ENCODE data around the gene SMO.

SMO gene

GRCh38 chr7:129205987-129206785 lies 17.8 kb downstream of the SMO start:
- H3K9me2 ChIP-seq (ENCODE audit: low read depth, low read length): no peaks in the 10 kb centered on the region
- TF ChIP-seq CTCF (IDR thresholded peaks at IDR 0.05; ENCODE audit: low read length) (no peak), EZH2 (IDR thresholded peaks at IDR 0.05; ENCODE audit: borderline replicate concordance, low read length) (no peak)
- H3K4me3 ChIP-seq (ENCODE audit: low read depth, low read length, poor library complexity, severe bottlenecking): no peak overlapping the region
- no peaks in the 10 kb centered on the region for H3F3A ChIP-seq (ENCODE audit: insufficient read depth, low read length)
- no peaks in the 10 kb centered on the region for H3K36me3 ChIP-seq (ENCODE audit: insufficient read depth, low read length)
- no peak overlapping the region for H3K9ac ChIP-seq (ENCODE audit: low read length)
- H2AFZ ChIP-seq (ENCODE audit: low read length): no peak overlapping the region
- H3K79me2 ChIP-seq (ENCODE audit: insufficient read depth, low read length): no peaks in the 10 kb centered on the region
- no peak overlapping the region for H3K4me2 ChIP-seq (ENCODE audit: low read length)
- peaks cover 9% of the 10 kb centered on the region; the same call in 1 of the 2 replicates for H3K27me3 ChIP-seq (ENCODE audit: insufficient read depth, low read length)
- H3K9me3 ChIP-seq (ENCODE audit: low read length): no peaks in the 10 kb centered on the region
- H3K27ac ChIP-seq (ENCODE audit: low read depth, low read length, poor library complexity, severe bottlenecking): no peak overlapping the region
- peaks cover 5% of the 10 kb centered on the region for H3K4me1 ChIP-seq (ENCODE audit: insufficient read depth, low read length, severe bottlenecking)
- H4K20me1 ChIP-seq (ENCODE audit: insufficient read depth, low read length): no peaks in the 10 kb centered on the region

- Histone ChIP-seq H3K4me3 (ENCODE audit: low read depth, low read length, poor library complexity, severe bottlenecking) (no peak overlapping the region), H3K9ac (ENCODE audit: low read length) (no peak overlapping the region), H4K20me1 (ENCODE audit: insufficient read depth, low read length) (no peaks in the 10 kb centered on the region), H3F3A (ENCODE audit: insufficient read depth, low read length) (no peaks in the 10 kb centered on the region), H3K27ac (ENCODE audit: low read depth, low read length, poor library complexity, severe bottlenecking) (no peak overlapping the region), H3K79me2 (ENCODE audit: insufficient read depth, low read length) (no peaks in the 10 kb centered on the region), H3K27me3 (ENCODE audit: insufficient read depth, low read length) (peaks cover under 1% of the 10 kb centered on the region; the same call in 1 of the 2 replicates), H3K9me2 (ENCODE audit: low read depth, low read length) (no peaks in the 10 kb centered on the region), H3K4me1 (ENCODE audit: insufficient read depth, low read length, severe bottlenecking) (peaks cover 17% of the 10 kb centered on the region), H2AFZ (ENCODE audit: low read length) (no peak overlapping the region), H3K4me2 (ENCODE audit: low read length) (no peak overlapping the region), H3K9me3 (ENCODE audit: low read length) (no peaks in the 10 kb centered on the region), H3K36me3 (ENCODE audit: insufficient read depth, low read length) (no peaks in the 10 kb centered on the region)
- TF ChIP-seq EZH2 (IDR thresholded peaks at IDR 0.05; ENCODE audit: borderline replicate concordance, low read length): no peak
- no peak for TF ChIP-seq CTCF (IDR thresholded peaks at IDR 0.05; ENCODE audit: low read length)
These were observed 20.2 kb downstream of the SMO start for GRCh38 chr7:129208667-129209066.

- H3K9me3 ChIP-seq (ENCODE audit: low read length): no peaks in the 10 kb centered on the region
- H2AFZ ChIP-seq (ENCODE audit: low read length): no peak overlapping the region
- H3K36me3 ChIP-seq (ENCODE audit: insufficient read depth, low read length): no peaks in the 10 kb centered on the region
- H3K4me2 ChIP-seq (ENCODE audit: low read length): no peak overlapping the region
- no peaks in the 10 kb centered on the region for H3F3A ChIP-seq (ENCODE audit: insufficient read depth, low read length)
- H3K79me2 ChIP-seq (ENCODE audit: insufficient read depth, low read length): no peaks in the 10 kb centered on the region
- no peak overlapping the region for H3K9ac ChIP-seq (ENCODE audit: low read length)
- H4K20me1 ChIP-seq (ENCODE audit: insufficient read depth, low read length): no peaks in the 10 kb centered on the region
- H3K27ac ChIP-seq (ENCODE audit: low read depth, low read length, poor library complexity, severe bottlenecking): no peak overlapping the region
- H3K9me2 ChIP-seq (ENCODE audit: low read depth, low read length): no peaks in the 10 kb centered on the region
- H3K27me3 ChIP-seq (ENCODE audit: insufficient read depth, low read length): no peaks in the 10 kb centered on the region
- no peak overlapping the region for H3K4me3 ChIP-seq (ENCODE audit: low read depth, low read length, poor library complexity, severe bottlenecking)
- TF ChIP-seq EZH2 (IDR thresholded peaks at IDR 0.05; ENCODE audit: borderline replicate concordance, low read length) (no peak), CTCF (IDR thresholded peaks at IDR 0.05; ENCODE audit: low read length) (no peak)
- peaks cover 17% of the 10 kb centered on the region for H3K4me1 ChIP-seq (ENCODE audit: insufficient read depth, low read length, severe bottlenecking)
These were observed 20.9 kb downstream of the SMO start for GRCh38 chr7:129209067-129209926.

Data from OCI-LY1 (cell line).